Activated naive CD8-positive, alpha-beta T cell treated with anti-CD3 and anti-CD28 coated beads, Interleukin-2, amount 50 U/mL, for 16 hours (primary cell): ENCODE measurements around the gene TSSC4.
A peak's percentile ranks its signal among the peaks of the same experiment; 100 is the strongest.
"Not testable (repeated sequence)": the region's sequence is repeated elsewhere in the genome, so short reads cannot be mapped to it uniquely, and the experiment has no call there.

Experiments
- DNase-seq: peaks from one replicate; pipeline ENCODE4 v3.0.0-alpha.2; 2020; ENCODE audit warnings: low read depth, low spot score

Gene TSSC4

GRCh38 chr11:2400069-2400761 lies at the start of gene TSSC4:
Gene TSSC4 (plus strand): TSS chr11:2400750. CDS start chr11:2402634, 1,884 bp downstream.
- peak; percentile 98 for DNase-seq

- DNase-seq: no peak
These were observed 48.8 kb upstream of the TSSC4 start for GRCh38 chr11:2351701-2352100.

- no peak for DNase-seq
These were observed 48.1 kb upstream of the TSSC4 start for GRCh38 chr11:2352420-2352819.

- no peak for DNase-seq
These were observed 45.4 kb upstream of the TSSC4 start for GRCh38 chr11:2355000-2355644.

- no peak for DNase-seq
These were observed 43.3 kb upstream of the TSSC4 start for GRCh38 chr11:2357246-2357645.

GRCh38 chr11:2357651-2358050 lies 42.9 kb upstream of the TSSC4 start:
- DNase-seq: not testable (repeated sequence)

GRCh38 chr11:2358754-2359442 lies 41.7 kb upstream of the TSSC4 start:
- DNase-seq: no peak

GRCh38 chr11:2359557-2359956 lies 41.0 kb upstream of the TSSC4 start:
- no peak for DNase-seq

GRCh38 chr11:2360081-2360642 lies 40.4 kb upstream of the TSSC4 start:
- no peak for DNase-seq

GRCh38 chr11:2361565-2361964 lies 39.0 kb upstream of the TSSC4 start:
- no peak for DNase-seq

- DNase-seq: no peak
These were observed 38.1 kb upstream of the TSSC4 start for GRCh38 chr11:2362414-2362813.

- DNase-seq: no peak
These were observed 37.4 kb upstream of the TSSC4 start for GRCh38 chr11:2363130-2363529.

GRCh38 chr11:2363577-2364370 lies 36.8 kb upstream of the TSSC4 start:
- no peak for DNase-seq

- not testable (repeated sequence) for DNase-seq
These were observed 36.2 kb upstream of the TSSC4 start for GRCh38 chr11:2364386-2364785.

- DNase-seq: no peak
These were observed 34.9 kb upstream of the TSSC4 start for GRCh38 chr11:2365571-2366210.

- no peak for DNase-seq
These were observed 34.3 kb upstream of the TSSC4 start for GRCh38 chr11:2366276-2366675.

- DNase-seq: no peak
These were observed 33.8 kb upstream of the TSSC4 start for GRCh38 chr11:2366733-2367132.

- no peak for DNase-seq
These were observed 33.0 kb upstream of the TSSC4 start for GRCh38 chr11:2367266-2368160.

- no peak for DNase-seq
These were observed 32.2 kb upstream of the TSSC4 start for GRCh38 chr11:2368178-2368850.

GRCh38 chr11:2368851-2369180 lies 31.7 kb upstream of the TSSC4 start:
- DNase-seq: no peak
